Coronary artery (tissue), 2 donors: ENCODE data around the gene SEC31B.

Experiments used
- DNase-seq: peaks from one replicate; pipeline ENCODE4 v3.0.0-alpha.2; 2017; ENCODE audit warnings: low spot score
- H3K27ac ChIP-seq, 2 donors: fragments of 200-600 bp; sonication (generic); one replicate each; pipeline ENCODE4 v1.5.1; 2016 to 2019
- H3K4me3 ChIP-seq: fragments of 200-600 bp; sonication (generic); 2 replicates; pipeline ENCODE4 v1.5.1; 2016; ENCODE audit warnings: mild to moderate bottlenecking, moderate library complexity
- CTCF ChIP-seq: fragments of 200-600 bp; sonication (generic); IDR thresholded peaks from one replicate; pipeline ENCODE4 v1.5.1; 2019; ENCODE audit warnings: antibody characterized with exemption

The SEC31B gene

GRCh38 chr10:100480002-100480401 lies 39.7 kb downstream of the SEC31B start:
- no peak for DNase-seq
- TF ChIP-seq CTCF: no peak
- Histone ChIP-seq H3K27ac (no peak overlapping the region), H3K4me3 (no peak overlapping the region)

GRCh38 chr10:100479037-100479436 lies 40.6 kb downstream of the SEC31B start:
- Histone ChIP-seq H3K27ac (no peak overlapping the region), H3K4me3 (no peak overlapping the region)
- no peak for TF ChIP-seq CTCF
- DNase-seq: no peak

- Histone ChIP-seq H3K27ac (no peak overlapping the region), H3K4me3 (no peak overlapping the region)
- no peak for TF ChIP-seq CTCF
- no peak for DNase-seq
These were observed 41.7 kb downstream of the SEC31B start for GRCh38 chr10:100477970-100478369.

GRCh38 chr10:100470367-100470766 lies 49.3 kb downstream of the SEC31B start:
- no peak for TF ChIP-seq CTCF
- no peak overlapping the region for H3K27ac ChIP-seq
- H3K4me3 ChIP-seq: no peak overlapping the region
- no peak for DNase-seq

- TF ChIP-seq CTCF: no peak
- no peak for DNase-seq
- Histone ChIP-seq H3K4me3 (no peak overlapping the region), H3K27ac (no peak overlapping the region)
These were observed 49.9 kb downstream of the SEC31B start for GRCh38 chr10:100469756-100470155.

- no peak for DNase-seq
- no peak for TF ChIP-seq CTCF
- Histone ChIP-seq H3K27ac (no peak overlapping the region), H3K4me3 (no peak overlapping the region)
These were observed 50.7 kb downstream of the SEC31B start for GRCh38 chr10:100468978-100469377.

GRCh38 chr10:100468322-100468721 lies 51.3 kb downstream of the SEC31B start:
- no peak for TF ChIP-seq CTCF
- Histone ChIP-seq H3K27ac (no peak overlapping the region), H3K4me3 (no peak overlapping the region)
- DNase-seq: no peak
